Measurements from ENCODE around the gene WDCP. TPM values are rescaled to one million over a fixed set of nuclear protein-coding genes. Genes with fewer than 3 reads are reported as not detected.

The WDCP gene
- total and polyA plus RNA-seq, 2 experiments from 2014 or later = 6.8 to 7.7 TPM

DNA sequence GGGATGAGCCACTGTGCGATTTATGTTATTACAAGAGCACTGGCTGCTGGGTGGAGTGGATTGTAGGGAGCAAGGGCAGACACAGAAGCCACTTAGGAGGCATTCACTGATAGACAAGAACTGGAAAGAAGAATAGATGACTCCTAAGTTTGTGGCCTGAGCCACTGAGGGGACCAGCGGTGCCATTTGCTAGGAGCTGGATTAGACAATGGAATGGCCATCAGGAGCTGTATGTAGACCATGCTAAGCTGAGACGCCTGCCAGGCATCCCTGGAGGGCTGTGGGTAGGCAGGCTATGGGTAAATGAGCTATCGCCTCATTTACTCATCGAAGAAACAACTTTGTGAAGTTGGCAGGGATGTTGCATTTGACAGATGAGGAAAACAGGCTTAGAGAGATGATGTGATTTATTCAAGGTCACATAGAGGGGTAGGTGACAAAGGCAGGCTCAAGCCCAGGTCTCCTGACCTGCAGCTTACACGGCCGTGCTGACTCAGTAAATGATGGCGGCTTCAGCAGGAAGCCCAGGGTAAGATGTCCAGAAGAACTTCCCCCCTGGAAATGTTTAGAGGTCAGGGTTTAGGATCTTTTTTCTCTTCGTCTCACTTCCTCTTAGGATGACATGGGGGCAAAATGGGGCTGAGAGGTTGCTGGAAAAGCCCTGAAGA is 34.5 kb downstream of the WDCP start:
- TF ChIP-seq, protein P1, sequence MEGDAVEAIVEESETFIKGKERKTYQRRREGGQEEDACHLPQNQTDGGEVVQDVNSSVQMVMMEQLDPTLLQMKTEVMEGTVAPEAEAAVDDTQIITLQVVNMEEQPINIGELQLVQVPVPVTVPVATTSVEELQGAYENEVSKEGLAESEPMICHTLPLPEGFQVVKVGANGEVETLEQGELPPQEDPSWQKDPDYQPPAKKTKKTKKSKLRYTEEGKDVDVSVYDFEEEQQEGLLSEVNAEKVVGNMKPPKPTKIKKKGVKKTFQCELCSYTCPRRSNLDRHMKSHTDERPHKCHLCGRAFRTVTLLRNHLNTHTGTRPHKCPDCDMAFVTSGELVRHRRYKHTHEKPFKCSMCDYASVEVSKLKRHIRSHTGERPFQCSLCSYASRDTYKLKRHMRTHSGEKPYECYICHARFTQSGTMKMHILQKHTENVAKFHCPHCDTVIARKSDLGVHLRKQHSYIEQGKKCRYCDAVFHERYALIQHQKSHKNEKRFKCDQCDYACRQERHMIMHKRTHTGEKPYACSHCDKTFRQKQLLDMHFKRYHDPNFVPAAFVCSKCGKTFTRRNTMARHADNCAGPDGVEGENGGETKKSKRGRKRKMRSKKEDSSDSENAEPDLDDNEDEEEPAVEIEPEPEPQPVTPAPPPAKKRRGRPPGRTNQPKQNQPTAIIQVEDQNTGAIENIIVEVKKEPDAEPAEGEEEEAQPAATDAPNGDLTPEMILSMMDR (IDR thresholded peaks at IDR 0.05; ENCODE audit: low read depth, low read length) = no peak
- H3K36me3 ChIP-seq = no peaks in the 10 kb centered on the region
- H3K27me3 ChIP-seq = peaks cover 18% of the 10 kb centered on the region
- DNase-seq (ENCODE audit: low read depth in 1 of 2, low spot score in 1 of 2) = no peak
- H3K27ac ChIP-seq = no peak overlapping the region
- H3K9me3 ChIP-seq (ENCODE audit: low read depth) = no peaks in the 10 kb centered on the region
- no peaks in the 10 kb centered on the region for H3K4me1 ChIP-seq (ENCODE audit: low read depth)
- H3K4me3 ChIP-seq = no peak overlapping the region

DNA sequence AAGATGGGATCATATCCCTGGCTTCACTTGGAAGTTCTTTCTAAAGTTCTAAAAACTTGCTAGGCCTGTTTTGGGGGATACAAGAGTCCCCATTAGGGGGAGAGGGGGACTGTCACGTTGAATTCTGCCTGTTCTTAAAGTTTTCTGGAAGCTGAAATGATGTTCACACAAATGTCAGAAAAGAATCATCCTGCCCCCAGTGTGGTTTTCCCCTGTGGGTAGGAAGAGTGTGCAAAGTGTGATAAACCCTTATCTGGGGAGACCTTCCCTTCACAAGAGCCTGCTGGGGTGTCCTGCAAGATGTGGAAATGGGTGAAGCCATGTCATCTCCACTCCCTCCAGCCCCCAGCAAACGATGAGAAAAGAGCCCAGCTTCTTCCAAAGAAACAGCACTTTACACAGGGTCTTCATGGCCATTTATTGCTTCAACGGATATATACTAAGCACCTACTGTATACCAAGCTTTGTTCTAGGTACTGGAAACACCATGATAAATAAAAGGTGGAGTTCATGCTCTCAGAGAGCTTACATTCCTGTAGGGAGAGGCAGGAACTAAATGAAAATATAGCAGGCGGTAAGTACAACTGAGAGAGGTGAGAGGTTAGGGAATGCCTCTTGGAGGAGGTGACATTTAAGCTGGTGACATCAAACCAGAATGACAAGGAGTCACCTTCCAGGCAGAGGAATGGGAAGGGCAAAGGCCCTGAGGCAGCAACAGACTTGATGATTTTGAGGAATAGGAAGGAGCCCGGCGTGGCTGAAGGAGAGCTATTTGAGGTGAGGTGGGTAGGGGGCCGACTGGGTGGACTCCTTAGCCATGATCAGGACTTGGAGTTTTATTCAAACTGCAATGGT is 35.7 kb downstream of the WDCP start:
- Histone ChIP-seq H3K27me3 (peaks cover 18% of the 10 kb centered on the region), H3K4me3 (no peak overlapping the region), H3K4me1 (ENCODE audit: low read depth) (no peaks in the 10 kb centered on the region), H3K36me3 (no peaks in the 10 kb centered on the region), H3K9me3 (ENCODE audit: low read depth) (no peaks in the 10 kb centered on the region), H3K27ac (no peak overlapping the region)
- TF ChIP-seq, protein P1 (IDR thresholded peaks at IDR 0.05; ENCODE audit: low read depth, low read length) = no peak
- DNase-seq (ENCODE audit: low read depth in 1 of 2, low spot score in 1 of 2) = no peak

DNA sequence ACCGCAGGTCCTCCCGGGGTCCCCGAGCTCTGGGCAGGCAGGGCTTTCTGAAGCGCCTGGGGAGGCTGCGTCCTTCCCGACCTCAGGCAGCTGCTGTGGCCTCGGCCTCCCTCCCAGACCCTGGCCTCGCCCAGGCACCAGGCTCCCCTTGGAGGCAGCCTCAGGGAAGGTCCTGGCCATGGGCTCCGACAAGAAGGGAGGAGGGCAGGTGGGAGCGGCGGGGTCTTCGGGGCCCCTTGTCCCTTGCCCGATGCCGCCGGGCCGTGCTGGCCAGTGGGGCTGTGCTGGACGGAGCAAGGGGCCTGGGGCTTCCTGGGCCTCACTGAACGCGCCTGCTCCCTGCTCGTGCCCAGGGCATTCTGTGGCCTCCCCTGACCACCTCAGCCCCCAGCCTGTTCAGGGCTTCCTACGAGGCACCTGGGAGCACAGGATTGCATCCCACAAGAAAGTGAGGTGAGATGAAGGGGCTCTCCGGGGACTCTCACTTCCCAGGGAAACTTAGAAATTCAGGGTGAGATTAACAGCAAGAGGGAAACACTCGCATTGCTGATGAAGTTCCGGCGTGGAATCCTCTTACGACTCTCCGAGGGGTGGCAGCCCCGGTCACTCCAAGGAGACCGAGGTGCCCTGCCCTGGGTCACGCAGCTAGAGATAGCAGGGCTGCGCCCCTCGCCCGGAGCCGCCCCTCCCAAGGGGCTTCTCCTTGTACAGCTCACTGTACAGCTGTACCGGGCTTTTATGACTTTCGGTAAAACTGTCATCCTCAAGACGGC is 36.5 kb downstream of the WDCP start:
- Histone ChIP-seq H3K27ac (no peak overlapping the region), H3K27me3 (peaks cover 18% of the 10 kb centered on the region), H3K4me1 (ENCODE audit: low read depth) (no peaks in the 10 kb centered on the region), H3K4me3 (no peak overlapping the region), H3K9me3 (ENCODE audit: low read depth) (no peaks in the 10 kb centered on the region), H3K36me3 (no peaks in the 10 kb centered on the region)
- no peak for DNase-seq (ENCODE audit: low read depth in 1 of 2, low spot score in 1 of 2)
- TF ChIP-seq, protein P1 (IDR thresholded peaks at IDR 0.05; ENCODE audit: low read depth, low read length) = no peak

DNA sequence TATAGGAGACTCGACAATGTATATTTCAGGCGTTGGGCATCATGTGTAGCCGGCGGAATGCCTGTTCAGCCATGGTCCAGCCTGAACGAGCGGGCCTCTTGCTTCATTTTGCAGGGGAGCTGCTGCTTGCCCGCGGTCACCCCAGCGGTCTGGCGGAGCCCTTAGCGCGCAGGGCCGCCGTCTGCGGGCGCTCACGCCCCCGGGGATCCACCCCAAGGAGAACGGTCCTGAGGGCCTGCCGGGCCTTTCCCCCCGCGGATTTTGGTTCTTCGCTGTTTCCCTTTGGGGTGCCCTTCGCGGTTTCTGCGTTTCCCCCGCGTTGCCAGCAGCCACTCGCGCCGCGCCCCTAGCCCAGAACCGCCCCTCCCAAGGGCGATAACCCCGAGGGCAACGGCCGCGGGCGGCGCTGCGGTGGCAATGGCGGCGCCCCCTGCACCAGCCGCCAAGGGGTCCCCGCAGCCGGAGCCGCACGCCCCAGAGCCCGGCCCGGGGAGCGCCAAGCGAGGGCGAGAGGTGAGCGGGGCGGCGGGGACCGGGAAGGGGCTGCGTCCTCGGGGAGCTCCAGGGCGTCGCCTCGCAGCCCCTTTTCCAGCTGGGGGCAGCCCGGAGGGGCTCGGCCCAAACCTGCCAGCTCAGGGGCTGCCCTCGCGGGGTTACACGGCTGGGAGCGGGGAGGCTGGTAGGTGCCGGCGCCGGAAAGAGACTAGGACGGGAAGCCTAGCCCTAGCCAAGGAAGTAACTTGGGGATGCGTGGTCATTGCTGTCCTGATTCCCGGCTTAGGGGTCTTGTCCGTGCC is 37.3 kb downstream of the WDCP start, which contains the start of gene MFSD2B:
TSS of gene MFSD2B (plus strand) at position 406 of the 797 bp plus-strand sequence. CDS start at position 418, 12 bp downstream.
- Histone ChIP-seq H3K36me3 (no peaks in the 10 kb centered on the region), H3K27me3 (peaks cover 18% of the 10 kb centered on the region), H3K4me1 (ENCODE audit: low read depth) (no peaks in the 10 kb centered on the region), H3K9me3 (ENCODE audit: low read depth) (no peaks in the 10 kb centered on the region), H3K4me3 (peak within 1 kb of the TSS; percentile 26), H3K27ac (no peak within 1 kb of the TSS)
- DNase-seq (ENCODE audit: low read depth in 1 of 2, low spot score in 1 of 2) = peak; percentile 12 to 37
- TF ChIP-seq, protein P1 (IDR thresholded peaks at IDR 0.05; ENCODE audit: low read depth, low read length) = no peak

DNA sequence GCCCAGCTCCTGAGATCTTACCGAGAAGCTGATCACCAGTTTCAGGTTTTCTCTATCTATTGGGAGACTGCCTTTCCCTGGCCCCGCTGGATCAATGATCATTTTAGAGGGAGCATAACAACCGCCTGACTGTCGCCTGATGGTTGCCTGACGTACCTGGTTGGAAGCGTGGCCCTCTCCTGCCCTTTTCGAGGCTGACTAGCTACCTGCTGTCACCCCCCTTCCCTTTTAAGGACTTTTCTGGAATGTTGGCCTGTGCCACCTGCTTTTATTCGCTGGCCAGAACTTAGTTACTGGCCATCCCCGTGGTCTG is 37.9 kb downstream of the WDCP start:
- Histone ChIP-seq H3K4me1 (ENCODE audit: low read depth) (no peaks in the 10 kb centered on the region), H3K9me3 (ENCODE audit: low read depth) (no peaks in the 10 kb centered on the region), H3K27me3 (peaks cover 18% of the 10 kb centered on the region), H3K27ac (no peak overlapping the region), H3K4me3 (no peak overlapping the region), H3K36me3 (no peaks in the 10 kb centered on the region)
- TF ChIP-seq, protein P1 (IDR thresholded peaks at IDR 0.05; ENCODE audit: low read depth, low read length) = no peak
- no peak for DNase-seq (ENCODE audit: low read depth in 1 of 2, low spot score in 1 of 2)
